AG08395 (cell line): ENCODE results near the gene KAZALD1.

Experiments
- DNase-seq: peaks from one replicate; pipeline ENCODE4 v3.0.0; 2012; ENCODE audit warnings: mixed read lengths, low spot score

Gene KAZALD1, protein sequence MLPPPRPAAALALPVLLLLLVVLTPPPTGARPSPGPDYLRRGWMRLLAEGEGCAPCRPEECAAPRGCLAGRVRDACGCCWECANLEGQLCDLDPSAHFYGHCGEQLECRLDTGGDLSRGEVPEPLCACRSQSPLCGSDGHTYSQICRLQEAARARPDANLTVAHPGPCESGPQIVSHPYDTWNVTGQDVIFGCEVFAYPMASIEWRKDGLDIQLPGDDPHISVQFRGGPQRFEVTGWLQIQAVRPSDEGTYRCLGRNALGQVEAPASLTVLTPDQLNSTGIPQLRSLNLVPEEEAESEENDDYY

DNA sequence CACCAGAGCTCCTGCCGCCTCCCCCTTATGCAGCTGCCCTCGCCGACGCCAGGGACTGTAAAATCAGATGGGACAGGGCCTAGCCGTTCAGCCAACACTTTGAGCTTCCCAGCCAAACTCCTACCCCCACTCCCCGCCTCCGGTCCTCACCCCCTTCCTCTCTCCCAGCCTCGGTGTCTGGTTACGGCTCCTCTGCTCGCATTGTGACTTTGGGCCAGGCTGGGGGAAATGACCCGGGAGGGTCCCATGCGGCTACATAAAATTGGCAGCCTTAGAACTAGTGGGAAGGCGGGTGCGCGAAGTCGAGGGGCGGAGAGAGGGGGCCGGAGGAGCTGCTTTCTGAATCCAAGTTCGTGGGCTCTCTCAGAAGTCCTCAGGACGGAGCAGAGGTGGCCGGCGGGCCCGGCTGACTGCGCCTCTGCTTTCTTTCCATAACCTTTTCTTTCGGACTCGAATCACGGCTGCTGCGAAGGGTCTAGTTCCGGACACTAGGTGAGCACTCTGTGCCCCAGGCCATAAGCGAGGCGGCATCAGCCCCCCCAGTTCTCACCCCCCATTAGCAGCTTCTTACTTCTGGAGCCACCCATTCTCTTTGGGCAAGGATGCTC is at the start of gene KAZALD1:
TSS of gene KAZALD1 (plus strand) at position 366 of the 608 bp plus-strand sequence. CDS start 604 bp downstream, outside the sequence.
- peak; percentile 35 for DNase-seq

DNA sequence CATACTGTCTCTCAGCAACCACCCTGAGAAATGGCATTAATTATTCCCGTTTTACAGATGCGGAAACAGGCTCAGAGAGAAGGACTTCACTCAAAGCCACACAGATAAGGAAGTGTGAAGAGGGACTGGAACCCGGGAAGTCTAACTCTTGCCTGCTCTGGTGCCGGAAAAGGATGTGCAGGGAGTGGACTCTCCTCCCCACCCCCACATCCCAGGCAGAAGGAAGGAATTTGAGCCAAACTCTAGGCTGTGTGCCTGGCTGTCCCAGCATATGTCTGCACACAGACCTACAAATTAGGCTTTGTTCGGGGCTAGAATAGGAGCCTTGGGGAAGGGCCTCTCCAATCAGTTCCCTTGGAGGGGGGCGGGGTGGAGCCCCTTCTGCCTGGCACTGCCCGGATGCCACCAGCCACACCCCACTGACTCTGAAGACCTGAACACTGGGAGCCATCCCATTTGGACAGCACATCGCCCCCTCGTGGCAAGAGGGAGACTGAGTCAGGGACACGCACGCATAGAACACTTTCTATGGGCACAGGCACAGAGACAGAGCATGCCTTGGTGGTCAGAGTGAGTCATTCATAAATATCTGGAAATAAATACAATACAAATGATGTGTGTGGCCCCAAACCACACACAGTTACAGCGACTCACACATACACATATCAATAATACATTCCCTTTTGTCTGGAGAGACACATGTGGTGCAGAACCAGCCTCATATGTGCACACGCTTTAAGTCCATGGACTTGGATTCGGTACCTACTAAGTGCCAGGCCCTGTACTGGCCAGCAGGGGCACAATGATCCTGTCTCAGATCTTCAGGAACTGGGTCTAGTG is 49.0 kb upstream of the KAZALD1 start:
- peak; percentile 92 for DNase-seq

DNA sequence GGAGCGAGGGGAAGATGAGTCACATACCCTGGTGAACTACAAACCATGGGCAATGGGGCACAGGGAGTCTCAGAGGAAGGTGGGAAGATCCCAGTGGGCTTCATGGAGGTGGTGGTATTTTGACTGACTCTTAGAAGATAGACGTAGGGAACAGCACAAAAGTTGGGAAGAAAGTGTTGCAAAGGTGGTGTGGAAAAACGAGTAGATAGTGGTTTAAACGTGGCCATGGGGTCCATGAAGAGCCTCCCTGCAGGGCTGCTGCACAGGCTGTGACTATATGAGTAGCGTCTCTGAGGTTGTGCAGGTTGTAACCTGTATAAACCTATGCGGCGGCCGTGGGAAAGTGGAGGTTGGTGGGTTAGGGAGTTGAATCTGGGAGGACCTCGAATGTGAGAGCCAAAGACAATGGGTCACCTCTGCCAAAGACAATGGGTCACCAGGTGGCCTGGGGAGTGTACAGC is 48.4 kb upstream of the KAZALD1 start:
- no peak for DNase-seq

DNA sequence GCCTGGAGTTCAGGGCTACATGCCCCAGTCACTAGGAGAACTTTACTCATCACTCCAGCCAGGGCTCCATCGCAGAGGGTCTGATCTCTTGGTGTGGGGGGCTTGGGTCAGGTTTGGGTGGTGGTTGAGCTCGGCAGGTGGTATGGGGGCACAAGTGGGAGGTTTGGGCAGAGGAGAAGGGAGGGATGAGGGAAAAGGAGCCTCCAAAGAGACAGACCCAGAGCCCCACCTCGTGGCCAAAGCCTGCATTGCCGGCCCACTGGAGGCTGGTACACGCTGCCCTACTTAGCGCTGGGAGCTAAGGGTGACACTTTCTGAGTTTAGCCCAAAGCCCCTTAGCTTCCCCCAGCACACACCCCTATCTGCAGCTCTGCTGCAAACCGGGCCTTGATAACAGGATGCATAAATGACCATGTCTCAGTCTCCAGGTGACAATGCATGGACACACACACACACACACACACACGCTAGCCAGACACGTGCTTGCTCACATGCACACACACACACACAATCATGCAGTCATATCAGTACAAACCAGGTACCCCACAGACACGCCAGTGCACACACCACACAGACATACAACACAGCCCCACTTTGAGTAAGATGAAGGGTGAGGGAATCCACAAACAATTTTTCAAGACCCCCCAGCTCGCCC is 47.4 kb upstream of the KAZALD1 start:
- peak; percentile 80 for DNase-seq

DNA sequence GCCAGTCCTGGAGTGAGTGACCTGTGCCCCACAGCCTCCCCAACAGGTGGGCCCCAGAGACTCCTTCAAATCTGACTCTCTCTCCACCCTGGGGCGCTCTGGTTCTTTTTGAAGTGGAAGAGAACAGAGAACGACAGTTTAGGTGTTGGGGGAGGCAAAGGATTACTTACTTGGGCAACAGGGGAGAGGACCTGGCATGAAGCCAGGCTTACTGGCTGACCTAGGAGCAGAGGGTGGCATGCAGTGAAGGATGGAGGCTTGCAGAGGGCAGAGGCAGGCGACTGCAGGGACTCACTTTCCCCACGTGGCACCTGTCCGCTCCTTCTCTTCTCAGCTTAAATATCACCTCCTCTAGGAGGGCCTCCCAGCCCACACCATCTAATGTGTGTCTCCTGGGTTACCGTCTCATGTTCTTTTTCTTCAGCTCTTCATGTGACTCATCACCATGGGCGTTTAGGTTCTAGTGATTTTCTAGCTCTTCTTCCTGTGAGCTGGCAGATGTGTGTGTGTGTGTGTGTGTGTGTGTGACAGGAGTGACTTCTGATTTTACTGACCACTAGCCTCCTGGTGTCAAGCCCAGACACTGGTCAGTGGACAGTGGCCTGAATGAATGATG is 46.7 kb upstream of the KAZALD1 start:
- peak; percentile 86 for DNase-seq

DNA sequence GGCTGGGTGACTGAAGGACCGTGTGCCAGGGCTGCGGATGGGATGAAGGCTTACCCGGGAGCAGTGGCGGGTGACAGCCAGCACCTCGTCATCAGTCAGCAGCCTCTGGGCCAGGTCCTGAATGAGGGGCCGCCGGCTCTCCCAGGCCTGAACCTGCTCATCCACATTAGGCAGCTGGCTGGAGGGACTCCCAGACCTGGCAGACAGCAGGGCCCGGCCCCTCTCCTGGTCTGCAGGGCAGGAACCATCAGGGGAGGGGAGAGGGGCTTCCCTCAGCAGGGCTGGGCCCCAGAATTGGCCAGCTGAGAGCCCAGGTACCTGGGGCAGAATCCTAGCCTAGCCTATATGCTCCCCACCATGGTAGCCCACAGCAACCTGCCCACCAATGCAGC is 46.2 kb upstream of the KAZALD1 start:
- DNase-seq, result no peak

DNA sequence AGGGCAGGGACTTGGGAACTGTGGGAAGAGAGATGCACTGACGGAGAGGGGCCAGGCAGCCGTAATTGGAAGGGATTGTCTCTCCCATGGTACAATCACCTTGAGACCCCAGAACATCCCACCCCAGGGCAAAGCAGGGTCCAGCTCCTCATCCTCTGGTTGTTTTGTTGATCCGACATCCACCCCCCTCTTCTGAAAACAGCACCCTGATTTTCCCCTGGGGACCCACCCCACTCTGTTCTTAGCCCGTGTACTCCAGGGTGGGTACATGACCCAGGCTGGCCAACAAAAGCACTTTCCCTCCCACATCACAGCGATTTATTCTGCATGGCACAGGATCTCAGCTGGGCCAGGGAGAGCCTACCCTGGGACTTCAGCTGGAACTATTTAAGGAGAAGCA is 45.0 kb upstream of the KAZALD1 start:
- DNase-seq, result no peak

DNA sequence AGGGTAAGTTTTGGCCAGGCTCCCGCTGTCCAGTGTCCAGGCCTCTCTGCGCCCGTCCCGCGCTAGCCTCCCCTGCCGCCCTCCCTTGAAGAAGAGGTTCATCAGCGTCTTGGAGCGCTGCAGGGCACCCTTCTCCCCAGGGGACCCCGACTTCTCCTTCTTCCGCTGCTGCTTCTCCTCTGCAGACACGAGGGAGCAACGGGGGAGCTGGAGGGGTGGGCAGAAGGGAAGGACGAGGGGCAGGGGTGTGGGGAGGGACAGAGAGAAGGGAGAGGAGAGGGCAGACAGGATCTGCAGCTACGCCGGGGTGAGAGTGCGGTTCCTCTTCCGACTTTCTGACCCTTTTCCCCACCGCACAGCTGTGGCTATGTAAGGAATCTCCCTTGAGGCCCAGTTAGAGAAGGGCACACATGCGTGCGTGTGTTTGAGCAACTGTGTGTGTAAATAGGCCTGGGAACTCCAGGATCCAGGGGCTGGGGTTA is 43.6 kb upstream of the KAZALD1 start:
- no peak for DNase-seq

DNA sequence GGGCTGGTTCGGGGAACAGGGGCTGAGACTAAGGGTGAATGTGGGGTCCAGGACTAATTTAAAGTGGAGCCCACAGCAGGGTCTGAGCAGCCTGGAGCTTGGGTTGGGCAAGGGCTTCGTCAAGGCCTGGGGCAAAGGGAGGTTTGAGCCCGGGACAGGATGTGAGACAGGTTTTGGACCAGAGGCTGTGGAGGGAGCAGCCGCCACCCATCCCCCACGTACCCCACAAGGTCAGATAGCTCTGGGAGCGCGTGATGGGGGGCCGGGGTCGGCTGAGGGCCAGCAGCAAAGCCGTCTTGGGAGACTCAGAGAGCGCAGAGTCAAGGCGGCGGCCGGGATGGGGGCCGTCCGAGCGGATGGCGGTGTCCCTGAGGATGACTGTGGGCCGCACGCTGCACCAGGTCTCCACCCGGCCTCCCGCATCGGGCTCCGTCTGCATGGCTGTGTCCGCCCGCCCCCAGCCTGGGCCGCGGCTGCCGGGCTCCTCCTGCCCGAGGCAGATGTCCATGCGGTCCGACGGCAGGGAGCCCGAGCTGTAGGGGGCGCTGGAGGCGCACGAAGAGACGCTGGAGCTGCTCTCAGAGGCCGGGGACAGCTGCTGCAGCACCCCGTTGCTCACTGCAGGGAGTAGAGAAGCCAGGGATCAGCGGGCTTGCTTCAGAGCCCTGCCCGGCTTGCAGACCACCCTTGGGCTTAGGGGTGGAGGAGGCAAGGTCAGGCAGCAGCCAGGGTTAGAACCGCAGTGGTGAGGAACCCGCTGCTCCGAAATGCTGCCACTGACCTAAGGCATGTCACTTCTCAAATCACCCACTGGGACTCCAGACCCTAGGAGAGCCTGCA is 43.0 kb upstream of the KAZALD1 start:
- peak; percentile 93 for DNase-seq

DNA sequence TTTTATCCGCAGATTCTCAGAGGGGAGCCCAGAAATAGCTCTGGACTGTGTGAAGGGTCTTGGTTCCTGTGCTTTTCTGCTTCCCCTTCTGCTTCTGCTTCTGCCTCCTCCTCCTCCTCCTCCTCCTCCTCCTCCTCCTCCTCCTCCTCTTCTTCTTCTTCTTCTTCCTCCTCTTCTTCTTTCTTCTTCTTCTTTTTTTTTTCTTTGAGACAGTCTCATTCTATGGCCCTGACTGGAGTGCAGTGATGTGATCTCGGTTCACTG is 42.4 kb upstream of the KAZALD1 start:
- DNase-seq, result no peak

DNA sequence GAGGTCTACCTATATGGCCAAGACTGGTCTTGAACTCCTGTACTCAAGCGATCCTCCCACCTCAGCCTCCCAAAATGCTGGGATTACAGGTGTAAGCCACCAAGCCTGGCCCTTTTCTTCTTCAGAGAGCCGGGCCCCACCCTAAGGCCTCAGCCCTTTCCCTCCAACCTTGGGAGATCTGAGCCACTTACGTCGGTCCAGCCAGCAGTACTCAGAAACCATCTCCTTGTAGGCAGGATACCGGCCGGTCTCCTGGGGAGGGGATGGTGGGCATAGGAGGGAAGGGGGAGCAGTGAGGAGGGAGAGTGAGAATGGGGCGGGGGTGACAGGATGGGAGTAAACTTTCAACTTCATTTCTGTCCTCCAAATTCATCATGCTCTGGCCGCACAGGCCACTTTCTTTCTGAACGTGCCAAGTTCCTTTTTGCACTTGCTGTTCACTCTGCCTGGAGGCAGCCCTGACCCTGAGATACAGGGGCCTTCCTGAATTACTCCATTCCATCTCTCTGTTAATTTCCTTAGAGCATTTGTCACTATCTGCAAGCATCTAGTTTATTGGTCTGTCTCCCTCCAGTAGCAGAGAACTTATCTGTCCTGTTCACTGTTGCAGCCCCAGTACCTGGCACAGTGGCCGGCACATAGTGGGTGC is 41.2 kb upstream of the KAZALD1 start:
- DNase-seq, result no peak

DNA sequence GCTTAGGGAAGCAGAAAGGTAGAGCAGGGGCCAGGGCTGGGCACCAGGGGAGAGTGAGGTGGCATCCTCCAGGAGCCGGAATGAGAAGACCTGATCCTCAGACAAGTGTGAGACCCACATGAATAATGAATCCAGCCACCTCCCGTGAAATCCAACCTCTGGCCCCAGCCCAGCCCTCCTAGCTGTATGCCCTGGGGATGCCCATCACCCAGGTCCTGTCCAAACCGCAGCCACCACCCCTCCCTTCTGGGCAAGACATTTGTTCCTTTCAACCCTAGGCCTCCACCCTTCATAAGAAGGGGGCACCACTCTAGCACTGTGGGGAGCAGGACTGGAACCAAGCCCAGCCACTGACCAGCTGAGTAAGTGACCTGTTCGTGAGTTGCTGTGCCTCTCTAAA is 40.5 kb upstream of the KAZALD1 start:
- no peak for DNase-seq

DNA sequence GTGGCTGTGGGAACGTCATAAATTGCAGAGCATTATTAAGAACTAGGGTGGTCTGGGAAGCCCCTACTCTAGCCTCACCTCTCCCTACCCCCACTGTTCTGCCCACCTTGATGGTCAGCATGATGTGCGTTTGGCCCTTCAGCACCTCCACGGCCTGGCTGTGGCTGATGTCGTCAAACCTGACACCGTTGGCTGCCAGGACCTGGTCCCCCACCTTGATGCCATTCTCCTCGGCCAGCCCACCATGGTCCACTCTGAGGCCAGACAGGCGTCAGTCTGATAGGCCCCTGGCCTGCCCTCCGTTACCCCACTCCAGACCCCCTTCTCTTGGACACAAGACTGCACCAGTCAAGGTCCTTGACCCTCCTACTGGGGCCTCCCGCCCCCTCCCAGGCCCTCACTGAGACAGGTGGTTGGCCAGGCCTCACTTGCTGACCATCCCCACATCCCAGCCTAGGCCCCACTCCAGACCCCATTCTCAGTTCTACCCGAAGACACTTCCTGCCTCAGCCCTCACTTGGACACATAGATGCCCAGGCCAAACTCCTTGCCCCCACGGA is 40.0 kb upstream of the KAZALD1 start:
- no peak for DNase-seq

DNA sequence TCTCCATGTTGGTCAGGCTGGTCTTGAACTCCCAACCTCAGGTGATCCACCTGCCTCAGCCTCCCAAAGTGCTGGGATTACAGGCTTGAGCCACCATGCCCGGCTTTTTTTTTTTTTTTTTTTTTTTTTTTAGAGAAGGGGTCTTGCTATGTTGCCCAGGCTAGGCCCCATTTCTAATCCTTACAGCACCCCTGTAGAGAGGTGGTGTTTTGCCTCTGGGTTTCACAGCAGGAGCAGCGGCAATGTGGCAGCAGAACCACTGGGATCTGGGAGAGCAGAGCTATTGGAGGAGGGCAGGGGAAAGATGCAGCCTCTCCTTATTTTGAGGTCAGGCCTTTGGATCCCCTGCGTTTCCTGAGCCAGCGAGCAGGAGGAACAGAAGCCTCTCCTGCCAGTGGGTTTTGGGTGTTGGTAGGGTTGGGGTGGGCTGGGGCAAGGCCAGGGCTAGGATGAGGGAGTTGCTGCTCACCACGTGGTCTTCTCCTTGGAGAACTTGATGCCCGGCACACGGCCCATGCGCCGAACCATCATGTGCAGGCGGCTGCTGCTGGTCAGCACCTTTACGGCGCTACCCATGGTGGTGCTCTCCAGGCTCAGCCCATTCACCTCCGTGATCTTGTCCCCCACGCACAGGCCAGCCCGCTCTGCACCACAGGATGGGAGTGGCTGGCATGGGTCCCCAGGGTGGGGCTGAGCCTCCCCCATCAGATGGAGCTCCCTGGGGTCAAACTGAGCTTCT is 38.7 kb upstream of the KAZALD1 start:
- DNase-seq, result no peak

DNA sequence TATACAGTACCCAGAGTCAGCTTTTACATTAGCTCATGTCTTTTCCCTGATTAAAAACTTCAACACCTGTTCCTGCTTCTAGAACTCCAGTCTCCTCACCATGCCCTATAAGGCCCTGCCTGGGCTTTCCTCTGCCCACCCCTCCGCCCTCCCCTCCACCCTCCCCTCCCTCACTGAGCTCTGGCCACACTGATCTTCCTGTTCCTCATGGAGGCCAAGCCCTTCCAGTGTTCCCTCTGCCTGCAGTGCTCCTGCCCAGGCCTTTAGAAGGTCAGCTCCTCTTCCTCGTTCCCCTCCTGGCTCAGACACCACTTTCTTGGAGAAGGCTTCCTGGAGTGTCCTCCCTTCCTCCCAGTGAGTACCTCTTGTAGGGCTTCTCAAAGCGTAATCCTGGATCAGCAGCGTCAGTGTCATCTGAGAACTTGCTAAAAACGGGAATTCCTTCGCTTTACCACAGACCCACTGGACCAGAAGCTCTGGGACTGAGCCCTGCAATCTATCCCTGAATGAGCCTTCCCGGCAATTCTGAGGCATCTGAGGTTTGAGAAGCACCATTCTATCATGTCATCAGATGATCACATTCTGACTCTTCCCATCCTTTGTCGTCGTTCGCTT is 34.6 kb upstream of the KAZALD1 start:
- no peak for DNase-seq

DNA sequence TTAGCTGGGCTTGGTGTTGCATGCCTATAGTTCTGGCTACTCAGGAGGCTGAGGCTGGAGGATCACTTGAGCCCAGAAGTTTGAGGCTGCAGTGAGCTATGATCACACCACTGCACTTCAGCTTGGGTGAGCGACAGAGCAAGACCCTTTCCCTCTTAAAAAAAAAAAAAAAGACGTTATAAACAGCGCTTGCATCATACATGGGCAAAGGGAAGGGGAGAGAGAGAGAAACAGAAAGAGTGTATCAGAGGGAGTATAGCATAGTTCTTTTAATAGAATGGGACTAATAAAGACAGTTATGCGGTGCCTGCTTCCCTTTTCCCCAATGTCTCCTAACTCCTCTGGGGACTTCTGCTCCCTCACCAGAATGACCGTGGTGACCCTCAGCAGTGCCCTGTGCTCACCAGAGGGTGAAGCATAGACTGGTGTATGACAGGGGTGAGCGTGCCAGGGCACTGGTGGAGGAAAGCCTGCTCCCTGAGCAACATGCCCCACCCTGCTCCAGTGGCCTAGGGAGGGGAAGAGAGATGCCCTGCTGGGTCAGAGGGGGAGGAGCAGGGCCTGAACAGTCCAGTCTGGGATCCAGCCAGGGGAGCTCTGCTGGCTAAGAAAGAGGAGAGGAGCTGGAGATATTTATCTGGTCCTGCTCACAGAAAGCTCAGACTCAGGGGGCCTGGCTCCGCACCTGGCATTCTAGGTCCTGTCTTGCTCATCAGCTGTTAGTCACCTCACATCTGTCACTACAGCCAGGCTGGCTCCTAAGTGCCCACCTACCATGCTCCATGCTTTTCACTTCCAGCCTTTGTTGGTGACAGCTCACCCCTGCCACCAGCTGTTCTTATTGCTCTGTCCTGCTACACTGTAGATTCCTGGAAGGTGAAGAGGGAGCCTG is 33.1 kb upstream of the KAZALD1 start:
- no peak for DNase-seq

DNA sequence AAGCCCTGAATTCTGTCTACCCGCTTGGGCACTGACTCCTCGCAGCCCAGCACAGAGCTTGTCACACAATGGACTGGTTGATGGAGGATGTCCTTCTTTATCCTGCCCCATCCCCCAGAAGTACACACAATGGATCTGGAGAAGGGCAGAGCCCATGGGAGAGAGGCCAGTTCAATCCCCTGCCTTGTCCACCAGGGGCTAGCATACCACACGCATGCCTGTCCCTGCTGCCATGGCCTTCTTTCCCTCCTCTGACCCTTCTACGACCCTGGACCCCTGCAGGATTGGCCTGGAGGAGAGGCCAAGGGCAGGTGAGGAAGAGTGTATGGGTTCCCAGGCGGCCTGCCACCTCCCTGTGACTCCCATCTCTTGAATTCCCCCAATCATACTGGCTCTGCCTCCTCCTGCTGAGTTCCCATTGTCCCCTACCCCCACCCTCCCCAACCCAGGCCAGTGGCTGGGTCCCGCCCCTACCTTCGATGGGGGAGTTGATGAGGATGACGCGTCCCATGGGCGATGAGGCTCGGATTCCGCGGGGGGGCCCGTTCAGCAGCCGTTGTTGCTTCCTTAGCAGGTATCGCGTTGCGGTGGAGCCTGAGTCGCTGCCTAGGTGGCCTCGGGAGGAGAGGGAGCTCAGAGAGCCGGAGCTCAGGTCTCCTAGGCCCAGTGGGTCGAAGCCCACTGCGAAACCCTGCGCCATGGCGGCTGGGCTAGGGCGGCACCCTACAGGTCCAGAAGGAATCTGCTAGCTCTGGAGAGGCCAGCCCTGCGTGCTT is 32.1 kb upstream of the KAZALD1 start:
- no peak for DNase-seq
